HG03354 (cell line): Measurements from ENCODE around the gene GALNT18.

Source experiments
- ATAC-seq: cut with Tn5 transposase; IDR thresholded peaks from one replicate; pipeline ENCODE4 v1.9.1; 2021; ENCODE audit warnings: mild to moderate bottlenecking; ENCODE audit not compliant: unreplicated experiment, poor library complexity, severe bottlenecking

Gene GALNT18

DNA sequence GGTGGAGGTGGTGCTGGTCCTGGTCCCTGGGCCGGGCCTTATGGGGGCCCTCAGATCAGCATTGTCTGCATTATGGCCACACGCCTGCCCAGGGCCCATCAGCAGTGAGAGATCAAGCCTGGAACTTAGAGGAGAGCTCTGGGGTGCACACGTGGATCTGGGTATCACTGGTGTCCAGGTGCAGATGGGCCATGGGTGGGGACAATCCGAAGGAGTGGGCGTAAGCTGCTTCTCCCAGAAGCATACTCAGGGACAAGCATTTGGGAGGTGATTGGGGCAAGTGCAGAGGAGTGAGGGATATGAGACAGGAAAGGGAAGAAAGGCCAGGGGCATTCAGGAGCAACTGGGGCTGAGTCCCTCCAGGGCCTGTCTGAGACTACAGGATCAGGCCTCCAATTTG is 353.1 kb downstream of the GALNT18 start:
- ATAC-seq: no peak

DNA sequence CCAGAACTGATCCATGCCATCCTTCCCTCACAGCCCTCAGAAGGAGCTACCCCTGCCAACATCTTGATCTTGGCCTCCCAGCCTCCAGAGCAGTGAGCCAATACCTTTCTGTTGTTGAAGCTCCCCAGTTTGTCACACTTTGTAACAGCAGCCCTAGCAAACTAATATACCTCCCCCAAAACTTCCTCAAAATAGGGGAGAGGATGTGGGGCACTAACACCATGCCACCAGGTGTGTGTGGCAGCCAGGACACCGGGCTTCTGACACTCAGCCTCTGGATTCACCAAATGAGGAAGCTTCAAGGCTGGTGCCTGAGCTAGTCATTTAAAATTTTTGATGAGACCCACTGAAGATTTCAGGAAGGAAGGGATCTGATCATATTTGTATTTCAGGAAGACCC is 353.7 kb downstream of the GALNT18 start:
- no peak for ATAC-seq

DNA sequence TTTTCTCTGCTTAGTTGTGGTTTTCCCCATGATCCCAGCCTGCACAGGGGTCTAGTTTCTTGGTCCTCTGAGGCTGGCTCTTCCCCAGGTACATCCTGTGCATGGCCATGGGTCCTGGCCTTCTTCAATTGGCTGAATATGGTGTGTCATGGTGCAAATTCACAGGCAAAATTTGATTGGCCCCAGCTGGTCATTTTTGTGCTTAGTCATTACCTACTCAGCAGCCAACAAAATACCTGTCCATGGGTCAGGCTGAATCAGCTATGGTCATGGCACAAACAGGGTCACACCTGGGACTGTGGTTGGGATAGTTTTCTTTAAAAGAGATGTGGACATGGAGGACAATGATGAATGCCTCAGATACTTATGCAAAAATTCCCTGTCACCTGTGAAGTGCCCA is 354.5 kb downstream of the GALNT18 start:
- no peak for ATAC-seq

DNA sequence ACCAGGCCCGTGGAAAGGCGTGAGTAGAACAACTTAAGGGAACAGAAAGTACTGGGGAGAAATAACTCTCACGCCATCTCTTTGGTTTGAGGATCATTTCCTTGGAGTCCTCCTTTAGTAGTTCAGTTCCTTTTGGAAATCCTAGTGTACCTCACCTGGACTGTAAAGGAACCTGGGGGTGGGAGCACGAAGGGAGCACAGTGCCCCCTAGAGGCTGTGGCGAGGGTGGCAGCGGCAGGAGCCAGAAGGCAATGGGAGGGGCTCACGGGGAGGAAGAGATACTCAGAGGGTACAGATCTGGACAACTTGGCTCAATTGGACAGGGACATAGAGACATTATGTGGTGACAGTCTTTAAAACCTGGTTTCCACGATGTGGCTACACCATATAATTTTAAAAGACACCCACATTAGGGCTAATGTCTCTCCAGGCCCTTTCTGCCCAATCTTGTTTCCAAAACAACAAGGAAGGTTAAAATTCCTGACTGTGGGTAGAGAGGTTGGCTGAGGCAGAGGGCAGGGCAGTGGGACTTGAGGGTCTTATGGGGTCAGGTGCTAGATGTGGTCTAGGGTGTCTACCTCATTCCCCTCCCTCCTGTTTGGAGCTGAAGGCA is 355.7 kb downstream of the GALNT18 start:
- peak; percentile 52 for ATAC-seq

DNA sequence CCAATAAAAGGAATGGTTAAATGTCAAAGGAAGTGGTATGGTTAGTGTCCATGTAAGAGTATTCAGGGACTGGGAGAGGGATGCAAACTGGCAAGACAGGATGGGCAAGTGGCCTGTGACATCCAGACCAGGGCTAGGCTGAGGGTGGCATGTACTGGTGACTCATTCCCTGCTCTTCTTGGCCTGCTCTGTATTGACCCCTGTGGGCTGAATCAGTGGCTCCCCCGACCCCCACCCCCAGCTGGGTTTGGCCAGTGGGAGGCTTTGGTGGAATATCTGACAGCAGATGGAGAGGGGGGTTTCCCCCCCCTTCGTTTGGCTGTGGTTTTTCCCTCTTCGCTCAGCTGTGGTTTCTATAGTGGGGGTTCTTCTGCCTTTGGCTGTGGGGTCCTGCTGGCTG is 356.5 kb downstream of the GALNT18 start:
- no peak for ATAC-seq

DNA sequence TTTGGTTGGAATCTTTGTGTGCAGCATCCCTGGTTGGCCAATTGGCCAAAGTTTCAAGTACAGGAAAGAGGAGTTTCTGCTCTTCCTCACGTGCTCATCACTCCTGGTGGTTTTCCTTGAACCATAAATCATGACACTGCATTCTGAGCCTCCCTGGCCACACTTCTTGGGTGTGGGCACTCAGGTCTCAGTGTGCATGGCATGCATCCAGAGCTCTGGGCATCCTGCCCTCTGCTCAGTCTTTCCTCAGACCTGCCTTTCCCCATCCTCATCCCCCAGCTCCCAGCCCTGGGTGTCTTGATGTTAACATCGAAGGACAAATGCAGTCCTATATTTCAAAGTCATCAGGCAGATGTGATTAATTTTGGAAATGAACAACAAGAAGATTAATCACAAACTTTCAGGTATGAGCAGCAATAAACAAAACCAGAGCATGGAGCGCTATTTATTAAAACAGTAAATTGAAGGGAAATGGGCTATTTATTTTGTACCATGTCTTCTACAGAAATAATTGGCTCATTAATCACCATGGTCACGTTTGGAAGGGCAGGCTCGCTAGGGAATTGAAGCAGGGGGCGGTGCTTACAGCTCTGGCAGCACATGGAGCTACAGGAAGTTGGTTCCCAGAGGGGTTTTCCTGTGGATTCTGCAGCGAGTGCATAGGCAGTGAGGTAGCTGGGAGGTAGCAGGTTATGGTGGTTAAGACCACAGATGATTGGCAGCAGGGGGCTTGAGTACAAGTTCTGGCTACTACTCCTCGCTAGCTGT is 358.4 kb downstream of the GALNT18 start:
- no peak for ATAC-seq

DNA sequence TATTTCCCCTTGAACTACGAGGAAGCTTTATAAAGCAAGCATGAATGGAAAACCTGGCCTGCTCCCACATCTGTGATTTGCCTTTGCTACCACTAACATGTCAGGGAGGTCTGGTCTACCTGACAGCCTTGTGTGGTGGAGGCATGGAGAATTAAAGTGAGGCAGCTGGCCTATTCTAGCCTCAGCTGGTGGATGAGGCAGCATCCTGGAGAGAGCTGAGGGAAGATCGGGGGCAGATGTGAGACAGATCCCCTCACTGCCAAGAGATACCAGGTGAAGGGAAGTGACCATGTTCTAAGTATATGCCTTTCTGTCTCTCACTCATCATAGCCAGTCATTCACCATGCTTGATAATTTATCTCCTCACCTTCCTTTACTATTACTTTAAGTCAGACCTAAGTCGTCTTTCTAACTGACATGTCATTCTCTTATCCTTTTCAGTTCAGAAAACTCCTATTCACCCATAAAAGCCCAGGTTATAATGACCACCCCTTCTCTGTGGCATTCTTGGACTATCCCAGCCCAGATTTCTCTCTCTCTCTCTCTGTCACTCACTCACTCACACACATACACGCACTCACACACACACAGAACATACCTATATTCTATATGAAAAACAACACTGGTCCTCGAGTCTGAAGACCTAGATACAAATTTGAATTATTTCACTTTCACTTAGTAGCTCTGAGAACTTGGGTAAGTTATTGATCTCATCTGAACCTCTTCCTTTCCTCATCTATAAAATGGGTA is 359.5 kb downstream of the GALNT18 start:
- ATAC-seq: no peak

DNA sequence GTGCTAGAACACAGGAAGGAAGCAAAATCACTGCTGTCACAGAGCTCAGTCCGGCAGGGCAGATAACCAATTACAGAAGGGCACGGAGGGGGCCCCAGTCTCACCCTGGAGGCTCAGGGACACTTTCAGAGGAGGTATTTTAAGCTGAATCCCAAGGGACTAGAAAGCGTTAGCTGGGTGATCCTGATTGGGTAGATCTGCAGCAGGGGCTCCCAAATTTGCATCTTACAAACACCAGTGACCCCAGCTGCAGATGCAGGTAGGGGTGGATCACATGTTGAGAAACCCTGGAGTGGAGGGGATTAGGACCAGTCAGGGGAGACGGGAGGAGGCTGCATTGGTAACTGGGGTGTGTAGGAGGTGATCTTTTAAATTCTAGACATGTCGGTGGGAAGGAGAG is 360.2 kb downstream of the GALNT18 start:
- ATAC-seq: peak; percentile 70

DNA sequence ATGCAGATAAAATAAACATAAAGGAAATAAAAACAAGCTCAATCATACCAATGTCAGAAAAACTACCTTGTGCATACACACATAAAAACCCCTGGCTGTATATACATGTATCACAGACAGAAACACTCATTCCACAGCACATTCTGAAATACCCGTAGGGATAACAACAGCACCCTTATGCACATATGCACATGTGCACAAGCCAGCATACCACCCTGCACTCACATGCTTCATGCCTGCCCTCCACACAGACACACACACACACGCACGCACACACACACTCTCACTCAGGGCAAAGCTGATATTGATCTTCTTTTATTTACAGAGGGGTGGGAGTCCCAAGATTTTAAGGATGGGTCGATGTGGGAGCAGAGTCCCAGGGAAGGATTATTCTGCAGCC is 360.9 kb downstream of the GALNT18 start:
- no peak for ATAC-seq

DNA sequence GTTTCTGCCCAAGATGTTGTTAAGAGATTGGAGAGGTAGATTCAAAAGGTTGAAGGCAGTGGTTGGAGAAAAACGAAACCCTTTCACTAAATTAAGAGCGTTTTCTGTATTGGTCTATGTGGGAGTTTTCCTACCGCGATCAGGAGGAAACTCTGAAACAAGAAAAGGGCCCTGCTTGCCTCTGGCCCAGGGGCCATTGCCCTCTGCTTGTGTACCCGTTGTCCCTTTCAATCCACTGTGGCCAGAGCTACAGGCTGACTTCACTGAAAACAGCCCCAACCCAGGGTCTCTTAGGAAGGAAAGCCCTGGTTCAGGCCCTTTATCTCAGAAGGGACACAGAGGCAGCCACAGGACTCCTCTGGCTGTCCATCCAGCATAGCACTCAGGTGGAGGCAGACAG is 367.8 kb downstream of the GALNT18 start:
- no peak for ATAC-seq

DNA sequence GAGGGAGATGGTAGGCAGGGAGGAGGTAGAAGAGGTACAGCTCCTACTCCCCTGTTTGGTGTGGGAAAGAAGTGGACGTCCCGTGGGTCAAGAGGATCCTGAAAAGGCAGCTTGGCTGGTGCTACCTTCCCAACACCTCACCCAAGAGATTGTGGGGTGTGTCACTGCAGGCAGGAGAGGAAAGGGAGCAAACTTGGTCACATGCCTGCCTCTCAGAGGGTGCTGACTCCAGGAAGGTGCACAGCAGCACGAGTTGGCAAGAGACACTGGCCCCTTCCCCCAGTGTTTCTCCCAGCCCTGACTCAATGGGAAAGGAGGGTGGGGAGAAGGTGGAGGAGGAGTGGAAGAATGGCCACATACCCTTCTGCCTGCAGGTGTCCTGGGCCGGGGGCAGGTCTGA is 368.3 kb downstream of the GALNT18 start:
- no peak for ATAC-seq

DNA sequence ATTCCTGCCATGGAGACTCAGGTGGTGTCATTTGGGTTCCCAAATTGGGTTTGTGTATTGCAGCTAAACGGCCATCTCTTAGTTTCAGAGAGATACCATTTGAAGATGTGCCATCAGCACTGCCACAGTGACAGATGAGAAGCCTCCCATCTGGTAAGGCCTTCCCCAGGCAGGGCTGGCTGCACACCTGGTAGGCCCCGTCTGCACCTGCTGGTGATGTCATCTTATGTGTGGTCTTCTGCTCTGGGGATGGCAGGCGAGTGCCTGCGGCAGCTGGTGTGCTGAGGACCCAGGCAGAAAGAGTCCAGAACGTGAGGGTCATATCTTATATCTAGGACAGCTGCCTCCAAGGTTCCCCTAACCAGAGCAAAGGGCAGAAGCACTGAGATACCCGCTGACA is 369.4 kb downstream of the GALNT18 start:
- no peak for ATAC-seq

DNA sequence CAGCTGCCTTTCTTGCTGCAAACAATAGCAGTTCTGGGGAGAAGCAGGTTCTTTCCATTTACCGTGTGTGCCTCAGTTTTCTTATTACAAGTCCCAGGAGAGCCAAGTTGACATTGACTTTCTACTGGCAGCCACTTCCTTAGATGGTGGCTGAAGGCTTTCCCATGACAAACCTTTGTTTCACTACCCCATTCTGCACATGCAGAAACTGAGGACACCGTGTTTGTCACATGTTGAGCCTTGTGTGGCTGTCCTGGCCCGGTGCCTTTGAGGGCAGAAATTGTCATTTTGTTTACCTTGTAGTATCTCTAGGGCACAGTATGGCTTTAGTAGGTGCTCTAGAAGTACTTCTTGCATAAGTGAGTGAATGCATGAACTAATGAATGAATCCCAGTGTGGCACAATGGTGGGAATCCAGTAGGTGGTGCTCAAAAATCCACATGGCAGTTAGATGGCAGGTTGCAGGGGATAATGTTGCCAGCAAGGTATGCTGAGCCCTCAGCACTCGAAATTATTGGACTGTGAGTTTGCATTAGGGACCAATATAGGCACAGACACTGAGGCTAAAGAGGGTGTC is 370.3 kb downstream of the GALNT18 start:
- ATAC-seq: no peak

DNA sequence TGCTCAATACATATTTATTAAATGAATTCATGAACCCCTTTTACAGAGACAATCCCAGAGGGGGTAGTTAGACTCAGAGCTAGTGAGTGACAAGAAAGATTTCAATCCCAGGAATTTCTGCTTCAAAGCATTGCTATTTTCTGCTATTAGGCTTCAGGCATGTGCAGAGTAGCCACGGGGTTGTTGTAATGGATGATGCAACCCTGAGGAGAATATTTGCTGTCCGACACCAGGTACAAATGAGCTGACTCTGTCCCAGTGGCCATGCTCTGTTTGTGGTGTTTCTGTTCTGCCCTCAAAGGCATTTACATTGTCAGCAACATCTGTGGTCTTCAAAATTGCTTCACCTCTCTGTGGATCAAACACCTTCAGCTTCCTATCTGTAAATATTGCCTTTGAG is 371.3 kb downstream of the GALNT18 start:
- no peak for ATAC-seq

DNA sequence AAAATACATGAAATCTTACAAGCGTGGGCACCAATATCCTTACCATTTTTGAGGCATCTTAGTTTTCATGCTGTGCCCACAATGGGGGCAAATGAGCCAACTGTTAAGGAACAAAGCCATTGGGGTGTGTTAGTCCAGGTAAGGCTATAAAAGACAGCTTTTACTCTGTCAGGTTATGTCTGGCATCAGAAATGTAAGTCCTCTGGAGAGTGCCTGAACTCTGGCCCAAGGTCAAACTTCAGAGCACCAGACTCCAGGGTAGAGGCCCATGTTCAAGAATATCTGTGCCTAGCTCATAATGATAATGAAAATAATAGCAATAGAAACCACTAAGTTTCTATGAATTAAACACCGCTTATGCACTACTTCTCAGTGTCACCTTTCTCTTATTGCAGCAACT is 374.2 kb downstream of the GALNT18 start:
- ATAC-seq: no peak

DNA sequence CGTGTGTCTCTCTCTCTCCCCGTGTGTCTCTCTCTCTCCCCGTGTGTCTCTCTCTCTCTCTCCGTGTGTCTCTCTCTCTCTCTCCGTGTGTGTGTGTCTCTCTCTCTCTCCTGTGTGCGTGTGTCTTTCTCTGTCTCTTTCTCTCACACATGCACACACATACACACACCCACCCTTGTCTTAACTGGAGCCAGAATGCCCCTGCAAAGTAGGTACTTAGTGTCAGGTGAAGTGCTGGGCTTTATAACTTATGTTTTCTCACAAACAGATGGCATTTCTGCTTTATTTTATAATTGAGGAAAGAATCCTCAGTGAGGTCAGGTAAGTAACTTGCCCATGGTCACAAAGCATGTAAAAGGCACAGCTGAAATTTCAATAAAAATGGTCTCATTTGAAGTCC is 374.7 kb downstream of the GALNT18 start:
- no peak for ATAC-seq

DNA sequence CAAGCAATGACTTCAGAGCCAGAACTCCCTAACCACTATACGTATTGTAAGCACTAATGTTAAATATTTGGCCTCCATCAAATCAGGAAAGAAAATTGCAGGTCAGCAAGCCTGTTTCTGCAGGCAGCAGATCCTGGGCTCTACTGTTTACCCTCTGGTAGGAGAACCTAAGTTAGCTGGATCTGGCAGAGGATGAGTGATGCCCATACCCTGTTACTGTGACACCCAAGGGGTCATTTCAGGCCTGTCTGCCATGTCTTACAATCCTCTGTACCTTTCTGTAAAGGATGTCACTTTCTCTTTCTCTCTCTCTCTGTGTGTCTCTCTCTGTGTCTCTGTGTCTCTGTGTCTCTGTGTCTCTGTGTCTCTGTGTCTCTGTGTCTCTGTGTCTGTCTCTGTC is 375.6 kb downstream of the GALNT18 start:
- ATAC-seq: no peak

DNA sequence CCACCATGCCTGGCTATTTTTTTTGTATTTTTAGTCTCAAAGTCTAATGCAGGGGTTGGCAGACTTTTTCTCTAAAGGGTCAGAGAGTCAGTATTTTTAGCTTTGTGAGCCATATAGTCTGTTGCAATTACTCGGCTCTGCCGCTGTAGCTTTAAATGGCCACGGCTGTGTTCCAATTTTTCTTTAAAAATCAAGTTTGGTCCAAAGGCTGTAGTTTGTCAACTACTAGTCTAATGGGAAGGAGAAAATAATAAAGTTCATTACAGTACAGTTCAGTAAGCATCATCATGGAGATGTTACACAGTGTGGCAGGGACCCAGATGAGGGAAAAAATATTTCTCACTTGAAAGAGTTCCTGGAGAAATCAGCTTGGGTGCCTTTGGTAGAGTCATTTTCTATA is 376.4 kb downstream of the GALNT18 start:
- ATAC-seq: no peak

DNA sequence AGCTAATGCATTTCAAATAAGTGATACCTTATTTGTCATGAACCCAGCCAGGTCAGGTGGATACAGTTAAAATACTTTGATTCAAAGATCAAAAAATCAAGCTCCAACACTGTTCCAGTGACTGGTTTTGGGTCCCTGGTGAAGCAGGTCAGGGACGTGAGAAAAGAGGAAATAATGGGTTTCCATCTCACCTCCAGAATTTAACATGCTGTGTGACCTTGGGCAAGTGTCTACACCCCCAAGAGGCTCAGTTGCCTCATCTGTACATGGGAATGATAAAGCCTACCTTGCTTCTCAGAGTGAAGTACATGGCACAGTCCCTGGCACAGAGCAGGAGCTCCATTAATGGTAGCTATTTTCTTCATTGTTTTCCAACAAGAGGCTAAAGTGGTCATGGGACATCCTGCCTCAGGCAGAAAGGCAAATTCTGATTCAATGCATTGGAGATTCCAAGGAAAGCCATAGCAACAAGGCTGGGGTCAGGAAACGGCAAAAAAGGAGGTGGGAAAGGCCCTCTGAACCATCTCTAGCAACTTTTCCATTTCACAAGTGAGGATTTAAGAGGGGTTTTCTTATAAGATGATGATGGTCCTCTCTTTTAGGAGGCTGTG is 377.2 kb downstream of the GALNT18 start:
- ATAC-seq: no peak
